Metanephros (tissue), 2 donors: ENCODE results near the gene PRUNE2. TPM values are rescaled to one million over a fixed set of nuclear protein-coding genes. Genes with fewer than 3 reads are reported as not detected.

Experiments used
- small RNA-seq: library from RNA; depleted of rRNA; stranded (forward); fragments of <200 nt; gene quantifications from one replicate; pipeline ENCODE3, GENCODE V24; 2014; ENCODE audit warnings: low replicate concordance
- total RNA-seq: library from RNA; depleted of rRNA; stranded (reverse); fragments of >200 nt; gene quantifications from one replicate; pipeline ENCODE4 v1.2.3, GENCODE V29; 2014

PRUNE2 gene
- total RNA-seq, result 10.9 TPM

GRCh38 chr9:76905791-76906646 is at the start of gene PRUNE2:
TSS of gene PRUNE2 (minus strand) at chr9:76906114. CDS start at chr9:76905963, 151 bp downstream.

GRCh38 chr9:76764138-76764537 is 141.8 kb downstream of the PRUNE2 start, which contains the start of gene PCA3:
TSS of gene PCA3 (plus strand) at chr9:76764438.

Small RNAs within 50 kb of the gene (small RNA-seq; reads per million reads assigned to genes)
- gene AL359314.1, result not detected

Other genes with a start within 250 kb of the PRUNE2 start
- gene PCA3, start 141.7 kb downstream of the PRUNE2 start, total RNA-seq, result 0.12 TPM
- gene FOXB2, start 113.5 kb upstream of the PRUNE2 start, total RNA-seq, result not detected